Calu3 (cell line): ENCODE results near the gene ZNF783. TPM values are rescaled to one million over a fixed set of nuclear protein-coding genes. Genes with fewer than 3 reads are reported as not detected.
"Not testable (repeated sequence)": the region's sequence is repeated elsewhere in the genome, so short reads cannot be mapped to it uniquely, and the experiment has no call there.

Experiments used
- BruUV-seq: library from RNA; stranded (reverse); fragments of 400-500 nt; replicated peaks from 2 replicates; lab custom pipeline; 2021; lab: Mats Ljungman, UMichigan
- CTCF ChIA-PET: fragments of 300-600 bp; sonication (Branson Sonifier 250); formaldehyde crosslinking; loops from one replicate; lab custom pipeline; 2022; ENCODE audit warnings: antibody characterized with exemption; lab: Charles Lee
- DNase-seq: peaks from one replicate; pipeline ENCODE4 v3.0.0; 2022
- H3K27ac Mint-ChIP-seq: one replicate; pipeline ENCODE4 v1.8.0; 2022; ENCODE audit warnings: mixed read lengths; ENCODE audit not compliant: unreplicated experiment
- H3K27me3 Mint-ChIP-seq: one replicate; pipeline ENCODE4 v1.8.0; 2022; ENCODE audit warnings: mixed read lengths; ENCODE audit not compliant: unreplicated experiment
- H3K36me3 Mint-ChIP-seq: one replicate; pipeline ENCODE4 v1.8.0; 2022; ENCODE audit warnings: mild to moderate bottlenecking, moderate library complexity, mixed read lengths; ENCODE audit not compliant: insufficient read depth, unreplicated experiment
- H3K4me1 Mint-ChIP-seq: one replicate; pipeline ENCODE4 v1.8.0; 2022; ENCODE audit warnings: mild to moderate bottlenecking, low read depth, mixed read lengths; ENCODE audit not compliant: unreplicated experiment
- H3K4me3 Mint-ChIP-seq: one replicate; pipeline ENCODE4 v1.8.0; 2022; ENCODE audit warnings: mild to moderate bottlenecking, low read depth, moderate library complexity, mixed read lengths; ENCODE audit not compliant: unreplicated experiment
- H3K9me3 Mint-ChIP-seq: one replicate; pipeline ENCODE4 v1.8.0; 2022; ENCODE audit warnings: low read depth, mixed read lengths; ENCODE audit not compliant: unreplicated experiment
- intact Hi-C: fragments of 100-400 bp; cut with micrococcal nuclease; formaldehyde crosslinking; loops from one replicate; pipeline ENCODE4 v1.10.0; 2022; ENCODE audit not compliant: unreplicated experiment
- total RNA-seq: library from RNA; stranded (reverse); gene quantifications from 2 replicates; pipeline ENCODE4 v1.2.3, GENCODE V29; 2022
- TF ChIP-seq, protein P1 (sequence below): fragments of 200-600 bp; IDR thresholded peaks from one replicate; pipeline ENCODE4 v1.8.0; 2022; ENCODE audit warnings: antibody characterized with exemption; ENCODE audit not compliant: unreplicated experiment

ZNF783 gene
- total RNA-seq, 1 experiment from 2014 or later, result 17.8 TPM

DNA sequence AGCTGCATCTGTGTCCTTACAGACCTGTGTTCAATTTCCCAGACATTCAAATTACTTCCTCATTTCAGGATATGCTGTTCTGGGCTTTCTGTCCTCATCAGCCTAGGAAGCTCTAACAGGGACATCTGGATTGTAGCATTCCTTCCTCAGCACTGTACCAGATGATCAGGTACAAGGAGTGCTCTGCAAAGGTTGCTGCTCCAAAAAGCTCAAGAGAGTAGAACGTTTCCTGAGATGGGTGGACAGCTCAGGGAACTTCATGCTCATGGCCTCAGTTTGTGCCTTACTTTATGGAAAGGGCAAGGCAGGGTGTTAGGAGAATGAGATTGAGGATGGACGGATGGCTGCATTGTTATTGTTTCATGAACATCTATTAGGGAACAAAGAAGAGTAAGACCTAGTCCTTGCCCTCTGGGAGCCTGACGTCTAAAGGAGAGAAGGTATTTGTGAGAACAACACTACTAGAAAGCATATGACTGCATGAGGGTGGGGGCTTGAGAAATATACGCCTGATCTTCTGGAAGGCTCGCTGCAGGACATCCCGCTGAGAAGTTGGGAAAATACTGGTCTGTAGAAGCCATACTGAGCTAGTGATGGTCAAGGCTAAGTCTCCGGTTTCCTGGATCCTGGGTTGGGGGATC is 33.0 kb upstream of the ZNF783 start:
- Mint-ChIP-seq H3K9me3 (no peaks in the 10 kb centered on the region), H3K27me3 (no peaks in the 10 kb centered on the region), H3K4me1 (peaks cover 28% of the 10 kb centered on the region), H3K27ac (peak overlapping the region; percentile 46), H3K36me3 (peaks cover 36% of the 10 kb centered on the region), H3K4me3 (no peak overlapping the region)
- CTCF ChIA-PET, result interaction anchor here (0.5 to 0.7 kb wide), 2 partner anchors 25 to 37 kb away, joined by 3 to 5 read pairs; no protein-coding TSS in a partner anchor
- BruUV-seq, result no TSS peak
- intact Hi-C loops, result no loop called here
- TF ChIP-seq, protein P1, sequence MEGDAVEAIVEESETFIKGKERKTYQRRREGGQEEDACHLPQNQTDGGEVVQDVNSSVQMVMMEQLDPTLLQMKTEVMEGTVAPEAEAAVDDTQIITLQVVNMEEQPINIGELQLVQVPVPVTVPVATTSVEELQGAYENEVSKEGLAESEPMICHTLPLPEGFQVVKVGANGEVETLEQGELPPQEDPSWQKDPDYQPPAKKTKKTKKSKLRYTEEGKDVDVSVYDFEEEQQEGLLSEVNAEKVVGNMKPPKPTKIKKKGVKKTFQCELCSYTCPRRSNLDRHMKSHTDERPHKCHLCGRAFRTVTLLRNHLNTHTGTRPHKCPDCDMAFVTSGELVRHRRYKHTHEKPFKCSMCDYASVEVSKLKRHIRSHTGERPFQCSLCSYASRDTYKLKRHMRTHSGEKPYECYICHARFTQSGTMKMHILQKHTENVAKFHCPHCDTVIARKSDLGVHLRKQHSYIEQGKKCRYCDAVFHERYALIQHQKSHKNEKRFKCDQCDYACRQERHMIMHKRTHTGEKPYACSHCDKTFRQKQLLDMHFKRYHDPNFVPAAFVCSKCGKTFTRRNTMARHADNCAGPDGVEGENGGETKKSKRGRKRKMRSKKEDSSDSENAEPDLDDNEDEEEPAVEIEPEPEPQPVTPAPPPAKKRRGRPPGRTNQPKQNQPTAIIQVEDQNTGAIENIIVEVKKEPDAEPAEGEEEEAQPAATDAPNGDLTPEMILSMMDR, result no peak
- DNase-seq, result no peak

DNA sequence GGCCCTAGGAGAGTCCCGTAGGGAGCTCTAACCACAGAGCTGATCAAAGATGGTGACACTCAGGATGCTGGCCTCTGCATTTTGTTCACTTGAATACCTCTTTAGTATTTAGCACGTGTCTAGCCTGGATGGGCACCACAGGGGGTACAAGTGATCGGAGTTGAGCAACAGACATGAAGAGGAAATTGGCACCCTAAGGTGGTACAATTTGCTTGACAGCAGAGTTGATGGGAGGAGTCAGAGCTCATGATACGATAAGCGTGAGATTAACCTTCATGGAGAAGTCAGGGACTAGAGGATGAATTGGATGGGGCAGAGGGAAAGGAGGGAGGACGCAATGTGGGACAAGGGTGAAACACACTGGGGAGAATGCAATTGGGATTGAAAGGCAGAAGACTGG is 32.5 kb upstream of the ZNF783 start:
- intact Hi-C loops, result no loop called here
- CTCF ChIA-PET, result interaction anchor here (0.5 kb wide), 1 partner anchor 38 kb away, joined by 3 read pairs; no protein-coding TSS in a partner anchor
- DNase-seq, result no peak
- Mint-ChIP-seq H3K4me1 (peaks cover 28% of the 10 kb centered on the region), H3K36me3 (peaks cover 36% of the 10 kb centered on the region), H3K27me3 (no peaks in the 10 kb centered on the region), H3K9me3 (no peaks in the 10 kb centered on the region), H3K27ac (peak overlapping the region; percentile 46), H3K4me3 (no peak overlapping the region)
- BruUV-seq, result no TSS peak
- TF ChIP-seq, protein P1, result no peak

DNA sequence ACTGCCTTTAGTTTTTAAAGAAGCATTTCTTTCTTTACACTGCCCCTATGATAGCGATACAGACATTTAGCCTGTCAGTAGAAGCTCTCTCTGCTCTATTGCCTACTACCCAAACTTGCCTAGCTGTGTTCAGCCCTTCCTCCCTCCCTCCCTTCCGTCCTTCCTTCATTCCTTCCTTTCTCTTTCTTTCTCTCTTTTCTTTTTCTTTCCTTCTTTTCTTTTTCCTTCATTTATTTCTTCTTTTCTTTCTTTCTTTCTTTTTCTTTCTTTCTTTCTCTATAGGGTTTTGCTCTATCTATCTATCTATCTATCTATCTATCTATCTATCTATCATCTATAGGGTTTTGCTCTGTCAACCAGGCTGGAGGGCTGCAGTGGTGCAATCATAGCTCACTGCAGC is 29.6 kb upstream of the ZNF783 start:
- H3K4me1 Mint-ChIP-seq, result peaks cover 29% of the 10 kb centered on the region
- no peaks in the 10 kb centered on the region for H3K9me3 Mint-ChIP-seq
- no peak overlapping the region for H3K4me3 Mint-ChIP-seq
- TF ChIP-seq, protein P1, result no peak
- no peaks in the 10 kb centered on the region for H3K27me3 Mint-ChIP-seq
- intact Hi-C loops, result no loop called here
- no peak overlapping the region for H3K27ac Mint-ChIP-seq
- no TSS peak for BruUV-seq
- peaks cover 21% of the 10 kb centered on the region for H3K36me3 Mint-ChIP-seq
- CTCF ChIA-PET, result interaction anchor here (0.7 kb wide), 1 partner anchor 141 kb away, joined by 3 read pairs; no protein-coding TSS in a partner anchor
- no peak for DNase-seq

DNA sequence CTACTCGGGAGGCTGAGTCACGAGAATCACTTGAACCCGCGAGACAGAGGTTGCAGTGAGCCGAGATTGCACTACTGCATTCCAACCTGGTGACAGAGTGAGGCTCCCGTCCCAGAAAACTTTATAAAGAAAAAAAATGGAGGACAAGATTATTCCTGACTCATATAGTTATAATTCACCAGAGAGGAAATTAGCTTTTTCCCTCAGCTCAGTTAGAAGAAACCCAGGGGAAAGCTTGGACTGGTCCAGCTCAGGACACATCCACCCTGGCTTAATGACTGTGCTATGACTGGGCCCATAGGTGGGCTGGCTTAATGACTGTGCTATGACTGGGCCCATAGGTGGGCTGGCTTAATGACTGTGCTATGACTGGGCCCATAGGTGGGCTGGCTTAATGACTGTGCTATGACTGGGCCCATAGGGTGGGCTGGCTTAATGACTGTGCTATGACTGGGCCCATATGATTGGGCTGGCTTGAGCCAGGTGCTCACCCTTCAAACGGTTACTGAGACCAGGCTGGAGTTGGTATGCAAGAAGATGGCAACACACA is 28.3 kb upstream of the ZNF783 start:
- H3K27me3 Mint-ChIP-seq, H3K9me3 Mint-ChIP-seq, H3K4me3 Mint-ChIP-seq, intact Hi-C loops, BruUV-seq: not testable (repeated sequence)
- DNase-seq, result peak; percentile 54
- H3K36me3 Mint-ChIP-seq, result peaks cover 27% of the 10 kb centered on the region
- H3K27ac Mint-ChIP-seq, result peak overlapping the region; percentile 5
- CTCF ChIA-PET, result interaction anchor here (0.8 to 0.9 kb wide), 2 partner anchors 26 to 51 kb away, joined by 3 read pairs; no protein-coding TSS in a partner anchor
- peaks cover 40% of the 10 kb centered on the region for H3K4me1 Mint-ChIP-seq
